Lung (tissue), 12 donors: Measurements from ENCODE around the gene GLDN. TPM values are rescaled to one million over a fixed set of nuclear protein-coding genes. Genes with fewer than 3 reads are reported as not detected.

ENCODE experiments used
- ATAC-seq: fragments of 200-7000 bp; cut with Tn5 transposase; one replicate; pipeline ENCODE4 v1.9.1; 2020; ENCODE audit warnings: moderate number of reproducible peaks; ENCODE audit not compliant: insufficient read depth, low FRiP score
- DNase-seq, 3 donors: peaks; one replicate each; pipeline ENCODE4 v3.0.0-alpha.2; 2013 to 2017
- H3K27ac ChIP-seq, 2 donors: one replicate each; pipeline ENCODE4 v1.5.1; 2013; ENCODE audit warnings: mild to moderate bottlenecking in 2 of 2, moderate library complexity in 2 of 2, control low read depth in 1 of 2, inconsistent platforms in 1 of 2, low read depth in 1 of 2, low read length in 1 of 2
- H3K27me3 ChIP-seq, 3 donors: one replicate each; pipeline ENCODE4 v1.5.1; 2013; ENCODE audit warnings: low read length in 2 of 3; ENCODE audit not compliant: control insufficient read depth in 3 of 3, insufficient read depth in 3 of 3
- H3K36me3 ChIP-seq, 4 donors: one replicate each; pipeline ENCODE4 v1.5.1; 2013; ENCODE audit warnings: low read length in 4 of 4, mild to moderate bottlenecking in 1 of 4, moderate library complexity in 1 of 4; ENCODE audit not compliant: control insufficient read depth in 4 of 4, insufficient read depth in 4 of 4
- H3K4me1 ChIP-seq, 5 donors: one replicate each; pipeline ENCODE4 v1.5.1; 2013; ENCODE audit warnings: low read length in 5 of 5, mild to moderate bottlenecking in 2 of 5, moderate library complexity in 1 of 5; ENCODE audit not compliant: control insufficient read depth in 5 of 5, insufficient read depth in 5 of 5
- H3K4me3 ChIP-seq: one replicate; pipeline ENCODE4 v1.5.1; 2013; ENCODE audit warnings: mild to moderate bottlenecking, control low read depth, moderate library complexity
- H3K9ac ChIP-seq, 2 donors: one replicate each; pipeline ENCODE4 v1.5.1; 2013; ENCODE audit warnings: low read length in 2 of 2, control low read depth in 1 of 2; ENCODE audit not compliant: insufficient read depth in 1 of 2
- H3K9me3 ChIP-seq, 4 donors: one replicate each; pipeline ENCODE4 v1.5.1; 2013; ENCODE audit warnings: low read length in 3 of 4, mild to moderate bottlenecking in 1 of 4, moderate library complexity in 1 of 4; ENCODE audit not compliant: control insufficient read depth in 4 of 4, insufficient read depth in 3 of 4
- CTCF ChIP-seq: IDR thresholded peaks from 2 replicates; pipeline ENCODE4 v1.5.1; 2012; ENCODE audit warnings: mild to moderate bottlenecking; ENCODE audit errors: control extremely low read depth, extremely low read depth
- WGBS, 2 donors: extraction: QIAGEN DNeasy Blood & Tissue Kit; methylation state at CpG; one replicate each; pipeline ENCODE4 v1.1.7; 2013; 5-methylcytosine and 5-hydroxymethylcytosine counted together
- polyA plus RNA-seq, 2 donors: library from polyadenylated mRNA; stranded (reverse); fragments of 200-250 nt; gene quantifications; one replicate each; pipeline ENCODE4 v1.2.1, GENCODE V29; 2013
- total RNA-seq, 2 donors: library from RNA; depleted of rRNA in 1 of 2; stranded (reverse); fragments of >200 nt in 1 of 2; gene quantifications; one replicate each; pipeline ENCODE4 v1.2.1, GENCODE V29; 2014 to 2021
- donor health status: control.
- donor health status: control.
- donor health status: Bipolar disorder and iron deficiency.
- donor health status: healthy.
- donor health status: DM: yes; HTN: yes; CAD: no.

The GLDN gene
- total and polyA plus RNA-seq, 4 donors, result 0.82 to 75.8 (median 8.4) TPM

DNA sequence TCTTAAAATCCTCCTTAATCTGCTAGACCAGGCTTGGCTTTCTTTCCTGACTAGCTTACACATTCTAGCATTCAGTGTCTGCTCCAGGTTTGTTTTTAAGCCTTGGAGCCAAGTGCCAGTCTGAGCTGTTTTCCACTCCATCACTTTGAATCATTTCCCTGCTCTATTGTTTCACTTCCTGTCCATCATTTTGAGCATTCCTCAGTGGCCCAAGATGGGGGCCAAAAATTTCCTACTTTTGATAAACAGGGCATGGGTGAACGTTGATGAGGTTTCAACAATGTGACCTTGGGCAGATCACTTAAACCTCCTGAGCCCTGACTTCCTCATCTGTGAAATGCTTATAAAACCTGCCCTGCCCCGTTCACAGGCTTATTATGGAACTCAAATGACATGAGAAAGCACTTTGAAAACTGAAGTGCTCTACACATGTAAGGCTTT, 7.4 kb upstream of the GLDN start:
- Histone ChIP-seq H3K27me3 (no peaks in the 10 kb centered on the region), H3K27ac (no peak overlapping the region), H3K4me3 (no peak overlapping the region), H3K36me3 (no peaks in the 10 kb centered on the region), H3K9ac (no peak overlapping the region), H3K4me1 (peaks cover 0 to 14% (median 0%) of the 10 kb centered on the region in 5 donors), H3K9me3 (no peaks in the 10 kb centered on the region)
- no peak for TF ChIP-seq CTCF
- WGBS, 2 donors, result 6 to 8% methylated on average over 2 of the region's 2 CpGs
- DNase-seq, result peak in 2 of 3 donors; percentile 9 to 61
- no peak for ATAC-seq

GRCh38 chr15:51335087-51335486, 6.4 kb upstream of the GLDN start:
- peaks cover 0 to 14% (median 0%) of the 10 kb centered on the region in 5 donors for H3K4me1 ChIP-seq
- WGBS, 2 donors, result 82 to 86% methylated on average over 5 of the region's 5 CpGs
- no peaks in the 10 kb centered on the region for H3K36me3 ChIP-seq
- no peaks in the 10 kb centered on the region for H3K9me3 ChIP-seq
- no peak overlapping the region for H3K4me3 ChIP-seq
- TF ChIP-seq CTCF, result no peak
- no peak overlapping the region for H3K27ac ChIP-seq
- DNase-seq (no peak), ATAC-seq (no peak)
- no peak overlapping the region for H3K9ac ChIP-seq
- H3K27me3 ChIP-seq, result peaks cover 0 to under 1% (median 0%) of the 10 kb centered on the region in 3 donors

DNA sequence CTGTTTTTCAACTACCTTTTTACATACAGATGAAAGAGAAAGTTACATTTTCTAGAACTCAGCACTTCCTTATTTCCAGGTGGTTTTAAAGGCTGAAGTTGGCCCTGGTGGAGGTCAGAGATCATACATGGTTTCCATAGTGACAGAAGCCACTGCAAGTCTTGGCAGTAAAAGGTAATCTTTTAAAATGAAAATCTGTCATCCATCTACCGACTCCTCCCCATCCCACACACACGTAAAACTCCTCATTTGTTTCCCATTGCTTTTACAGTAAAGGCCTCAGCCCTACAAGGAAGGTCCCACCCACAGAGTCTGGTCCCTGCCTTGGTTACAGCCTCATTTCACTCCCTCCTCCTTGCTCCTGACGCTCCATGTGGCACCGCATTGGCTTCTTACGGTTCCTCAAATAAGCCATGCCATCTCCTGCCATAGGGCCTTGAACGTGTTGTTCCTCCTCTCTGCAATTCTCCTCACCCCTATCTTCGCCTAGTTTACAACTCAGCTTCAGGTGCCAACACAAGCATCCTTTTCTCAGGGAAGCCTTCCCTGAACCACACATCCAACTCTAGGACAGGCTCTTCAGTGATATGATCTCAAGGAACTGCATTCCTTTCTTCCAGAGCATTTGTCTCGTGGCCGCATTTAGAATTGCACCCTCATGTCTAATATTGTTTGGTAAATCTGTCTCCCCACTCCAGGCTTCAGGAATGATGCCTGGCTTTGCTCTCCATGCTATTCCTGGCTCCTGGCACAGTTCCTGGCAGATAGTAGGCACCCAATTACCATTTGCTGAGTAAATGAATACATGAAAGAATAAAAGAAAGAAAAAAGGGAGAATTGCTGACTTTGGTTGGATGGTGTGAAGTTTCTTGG, 5.7 kb upstream of the GLDN start:
- H3K36me3 ChIP-seq, result no peaks in the 10 kb centered on the region
- no peak for ATAC-seq
- no peak overlapping the region for H3K9ac ChIP-seq
- no peaks in the 10 kb centered on the region for H3K9me3 ChIP-seq
- WGBS, 2 donors, result 83 to 89% methylated on average over 9 of the region's 9 CpGs
- H3K27ac ChIP-seq, result no peak overlapping the region
- peaks cover 0 to 7% (median 0%) of the 10 kb centered on the region in 3 donors for H3K27me3 ChIP-seq
- no peak for TF ChIP-seq CTCF
- peaks cover 0 to 14% (median 0%) of the 10 kb centered on the region in 5 donors for H3K4me1 ChIP-seq
- no peak overlapping the region for H3K4me3 ChIP-seq
- no peak for DNase-seq
